ENCODE data around the gene NR1I3. TPM values are rescaled to one million over a fixed set of nuclear protein-coding genes. Genes with fewer than 3 reads are reported as not detected.

The NR1I3 gene
- total RNA-seq, 2 donors from 2014 or later = not detected

Other genes starting within 250 kb of the NR1I3 start
- 10 to 100 TPM; 13.5 to 23.6 TPM for gene F11R, start 217.1 kb downstream of the NR1I3 start, total RNA-seq
- gene TSTD1, start 199.2 kb downstream of the NR1I3 start, total RNA-seq = 10 to 100 TPM; 45.5 to 45.7 TPM
- gene USF1, start 192.2 kb downstream of the NR1I3 start, total RNA-seq = 10 to 100 TPM; 80.6 to 85.4 TPM
- 100 to 1,000 TPM; 156 to 189 TPM for gene ARHGAP30, start 168.3 kb downstream of the NR1I3 start, total RNA-seq
- gene NECTIN4, start 148.6 kb downstream of the NR1I3 start, total RNA-seq = not detected
- gene KLHDC9, start 139.8 kb downstream of the NR1I3 start, total RNA-seq = under 1 TPM in 1 of 2 donors, not detected in 1; 0.57 TPM
- gene PFDN2, start 120.2 kb downstream of the NR1I3 start, total RNA-seq = 10 to 100 TPM; 34.5 to 37.1 TPM
- 10 to 100 TPM; 16.0 to 19.3 TPM for gene NIT1, start 120.1 kb downstream of the NR1I3 start, total RNA-seq
- 10 to 100 TPM; 32.9 to 40.0 TPM for gene DEDD, start 105.5 kb downstream of the NR1I3 start, total RNA-seq
- gene UFC1, start 84.2 kb downstream of the NR1I3 start, total RNA-seq = 100 to 1,000 TPM; 152 to 154 TPM
- 10 to 100 TPM; 35.9 to 37.0 TPM for gene USP21, start 78.7 kb downstream of the NR1I3 start, total RNA-seq
- gene PPOX, start 71.8 kb downstream of the NR1I3 start, total RNA-seq = 10 to 100 TPM; 40.4 to 43.7 TPM
- 10 to 100 TPM; 43.7 to 49.2 TPM for gene B4GALT3, start 60.7 kb downstream of the NR1I3 start, total RNA-seq
- under 1 TPM; 0.31 to 0.77 TPM for gene ADAMTS4, start 39.1 kb downstream of the NR1I3 start, total RNA-seq
- 10 to 100 TPM; 57.1 to 58.5 TPM for gene NDUFS2, start 35.8 kb downstream of the NR1I3 start, total RNA-seq
- 10 to 100 TPM in 1 of 2 donors, 1 to 10 TPM in 1; 8.3 to 12.3 TPM for gene FCER1G, start 22.9 kb downstream of the NR1I3 start, total RNA-seq
- not detected for gene APOA2, start 14.6 kb downstream of the NR1I3 start, total RNA-seq
- 1 to 10 TPM; 5.4 to 6.9 TPM for gene TOMM40L, start 12.1 kb downstream of the NR1I3 start, total RNA-seq
- not detected for gene PCP4L1, start 20.5 kb upstream of the NR1I3 start, total RNA-seq
- gene MPZ, start 71.8 kb upstream of the NR1I3 start, total RNA-seq = 1 to 10 TPM; 2.3 to 2.9 TPM
- 10 to 100 TPM; 64.4 to 76.8 TPM for gene SDHC, start 76.2 kb upstream of the NR1I3 start, total RNA-seq
- not detected for gene CFAP126, start 129.7 kb upstream of the NR1I3 start, total RNA-seq

Data from T-helper 17 cell (primary cell).